Measurements from ENCODE around the gene CHMP3.

DNA sequence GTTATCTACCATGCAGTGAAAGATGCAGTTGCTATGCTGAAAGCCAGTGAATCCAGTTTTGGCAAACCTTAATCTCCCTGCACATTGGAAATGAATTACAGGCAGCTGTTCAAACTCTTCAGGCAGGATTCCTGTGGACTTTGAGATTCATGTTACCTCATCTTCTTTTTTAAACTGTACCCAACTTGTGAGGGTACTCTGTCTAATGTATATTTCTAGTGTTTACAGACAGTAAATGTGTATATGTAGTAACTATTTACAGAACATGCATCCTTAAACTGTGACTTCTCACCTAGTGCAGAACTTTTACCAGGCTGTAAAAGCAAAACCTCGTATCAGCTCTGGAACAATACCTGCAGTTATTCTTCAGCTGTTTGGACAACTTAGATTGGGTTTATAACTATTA, 71.2 kb downstream of the CHMP3 start:
- TF ChIP-seq FOXK1 (CRISPR knock-in tag; IDR thresholded peaks at IDR 0.05), result no peak
- TF ChIP-seq, protein P1, sequence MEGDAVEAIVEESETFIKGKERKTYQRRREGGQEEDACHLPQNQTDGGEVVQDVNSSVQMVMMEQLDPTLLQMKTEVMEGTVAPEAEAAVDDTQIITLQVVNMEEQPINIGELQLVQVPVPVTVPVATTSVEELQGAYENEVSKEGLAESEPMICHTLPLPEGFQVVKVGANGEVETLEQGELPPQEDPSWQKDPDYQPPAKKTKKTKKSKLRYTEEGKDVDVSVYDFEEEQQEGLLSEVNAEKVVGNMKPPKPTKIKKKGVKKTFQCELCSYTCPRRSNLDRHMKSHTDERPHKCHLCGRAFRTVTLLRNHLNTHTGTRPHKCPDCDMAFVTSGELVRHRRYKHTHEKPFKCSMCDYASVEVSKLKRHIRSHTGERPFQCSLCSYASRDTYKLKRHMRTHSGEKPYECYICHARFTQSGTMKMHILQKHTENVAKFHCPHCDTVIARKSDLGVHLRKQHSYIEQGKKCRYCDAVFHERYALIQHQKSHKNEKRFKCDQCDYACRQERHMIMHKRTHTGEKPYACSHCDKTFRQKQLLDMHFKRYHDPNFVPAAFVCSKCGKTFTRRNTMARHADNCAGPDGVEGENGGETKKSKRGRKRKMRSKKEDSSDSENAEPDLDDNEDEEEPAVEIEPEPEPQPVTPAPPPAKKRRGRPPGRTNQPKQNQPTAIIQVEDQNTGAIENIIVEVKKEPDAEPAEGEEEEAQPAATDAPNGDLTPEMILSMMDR (IDR thresholded peaks at IDR 0.05), result no peak
- no peak for TF ChIP-seq CREM (CRISPR knock-in tag; IDR thresholded peaks at IDR 0.05)
